ENCODE measurements around the gene LRBA.
A peak's percentile ranks its signal among the peaks of the same experiment; 100 is the strongest.

Gene LRBA

DNA sequence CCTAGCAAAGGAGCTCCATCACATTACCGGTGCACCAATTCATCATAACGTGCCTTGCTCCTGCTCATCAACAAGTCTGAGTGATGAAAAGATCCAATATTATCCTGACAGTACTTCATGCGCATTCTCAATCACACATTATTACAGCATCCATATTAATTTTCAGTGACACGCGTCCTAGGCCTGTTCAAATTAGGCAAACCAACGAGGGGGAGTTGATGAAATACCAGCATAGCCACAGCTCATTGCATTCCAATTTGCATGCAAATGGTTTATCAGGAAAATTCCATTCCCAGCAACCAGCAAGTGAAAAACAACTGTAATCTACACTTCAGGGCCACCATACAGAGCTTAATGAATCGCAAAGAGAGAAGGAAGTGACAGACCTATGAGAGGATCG, 699.9 kb downstream of the LRBA start:
- DNase-seq, result no peak

DNA sequence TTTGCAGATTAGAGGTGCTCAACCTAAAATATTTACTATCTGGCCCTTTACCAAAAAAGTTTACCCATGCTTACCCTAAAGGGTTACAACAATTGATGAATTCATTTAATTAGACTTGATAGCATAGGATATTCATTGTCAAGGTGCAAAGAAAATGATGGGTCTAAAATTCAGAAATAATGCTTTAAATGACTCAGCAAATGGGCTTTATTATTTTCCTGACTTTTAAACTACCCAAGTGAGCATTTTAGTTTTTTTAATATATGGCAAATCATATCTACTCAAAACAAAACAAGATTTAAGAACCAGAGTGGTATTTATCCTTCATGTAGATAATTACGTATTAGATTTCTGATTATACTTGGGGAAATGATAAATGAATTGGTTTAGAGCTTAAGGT, 701.1 kb downstream of the LRBA start:
- DNase-seq, result no peak

DNA sequence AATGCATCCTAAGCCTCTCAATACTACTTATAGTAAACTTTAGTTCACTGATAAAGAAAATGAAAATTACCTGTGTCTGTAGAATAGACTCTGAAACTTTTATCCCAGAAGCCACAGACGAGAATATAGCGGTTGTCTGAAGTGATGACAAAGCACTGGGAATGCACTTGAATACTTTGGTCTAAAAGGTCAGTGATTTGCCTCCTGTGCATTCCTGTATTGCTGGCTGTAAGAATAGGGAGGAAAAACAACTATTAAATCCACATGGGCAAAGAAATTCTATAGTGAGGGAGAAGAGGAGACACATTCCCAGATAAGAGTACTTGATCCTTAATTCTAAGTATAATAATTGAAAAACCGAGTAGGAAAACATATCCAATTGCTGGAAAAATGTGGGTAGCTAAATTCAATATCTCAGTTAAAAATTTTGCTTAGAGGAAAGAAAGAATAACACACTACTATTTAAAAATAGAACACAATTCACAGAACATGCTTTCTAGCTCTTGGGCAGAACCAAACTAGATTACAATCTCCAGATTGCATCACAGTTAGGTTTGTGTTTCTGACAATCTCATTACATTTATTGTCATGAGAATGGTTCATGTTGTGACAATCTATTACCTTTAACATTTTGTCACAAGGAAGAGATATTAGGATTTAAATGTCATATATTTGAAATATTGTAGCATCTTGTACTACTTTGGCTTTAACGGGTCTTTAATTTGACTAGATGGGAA, 704.8 kb downstream of the LRBA start:
- DNase-seq, result peak; percentile 50

DNA sequence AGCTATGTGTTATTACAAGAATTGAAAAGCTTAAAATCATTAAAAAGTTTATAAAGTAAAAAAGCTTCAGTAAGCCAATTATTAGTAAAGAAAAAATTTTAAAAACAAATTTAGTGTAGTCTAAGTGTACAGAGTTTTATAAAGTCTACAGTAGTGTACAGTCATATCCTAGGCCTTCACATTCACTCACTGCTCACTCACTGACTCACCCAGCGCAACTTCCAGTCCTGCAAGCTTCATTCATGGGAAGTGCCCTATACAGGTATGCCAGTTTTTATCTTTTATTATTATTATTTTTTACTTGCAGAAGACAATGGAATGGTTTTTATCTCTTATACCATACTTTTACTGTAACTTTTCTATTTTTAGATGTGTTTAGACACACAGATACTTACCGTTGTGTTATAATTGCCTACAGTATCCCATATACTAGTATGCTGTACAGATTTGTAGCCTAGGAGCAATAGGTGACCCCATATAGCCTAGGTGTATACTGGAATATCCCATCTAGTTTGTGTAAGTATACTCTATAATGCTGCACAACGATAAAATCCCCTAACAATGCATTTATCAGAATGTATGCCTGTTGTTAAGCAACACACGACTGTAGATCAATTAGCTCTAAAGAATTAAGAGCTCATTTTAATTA, 706.1 kb downstream of the LRBA start:
- DNase-seq, result peak; percentile 46

DNA sequence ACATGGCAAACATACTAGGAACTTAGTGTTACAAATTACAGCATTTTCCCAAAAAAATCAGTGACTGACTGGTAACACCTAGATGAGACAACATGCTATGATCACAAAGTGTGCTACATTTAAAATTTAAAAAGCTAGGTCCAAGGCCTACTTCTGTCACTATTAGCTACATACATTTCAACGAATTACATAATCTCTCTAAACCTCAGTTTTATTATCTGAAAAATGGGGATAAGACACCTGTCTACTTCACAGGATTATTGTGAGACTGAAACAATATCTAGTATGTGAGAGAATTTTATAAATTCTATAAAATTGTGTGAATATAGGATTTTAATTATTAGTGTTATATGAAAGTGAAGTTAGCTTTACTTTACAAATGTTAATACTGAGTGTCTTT, 708.4 kb downstream of the LRBA start:
- DNase-seq, result no peak

- DNase-seq, result peak; percentile 67
Measured at GRCh38 chr4:150305995-150306394, 709.1 kb downstream of the LRBA start.

GRCh38 chr4:150302553-150302952, 712.5 kb downstream of the LRBA start:
- peak; percentile 88 for DNase-seq

GRCh38 chr4:150299816-150300215, 715.3 kb downstream of the LRBA start:
- DNase-seq, result no peak

DNA sequence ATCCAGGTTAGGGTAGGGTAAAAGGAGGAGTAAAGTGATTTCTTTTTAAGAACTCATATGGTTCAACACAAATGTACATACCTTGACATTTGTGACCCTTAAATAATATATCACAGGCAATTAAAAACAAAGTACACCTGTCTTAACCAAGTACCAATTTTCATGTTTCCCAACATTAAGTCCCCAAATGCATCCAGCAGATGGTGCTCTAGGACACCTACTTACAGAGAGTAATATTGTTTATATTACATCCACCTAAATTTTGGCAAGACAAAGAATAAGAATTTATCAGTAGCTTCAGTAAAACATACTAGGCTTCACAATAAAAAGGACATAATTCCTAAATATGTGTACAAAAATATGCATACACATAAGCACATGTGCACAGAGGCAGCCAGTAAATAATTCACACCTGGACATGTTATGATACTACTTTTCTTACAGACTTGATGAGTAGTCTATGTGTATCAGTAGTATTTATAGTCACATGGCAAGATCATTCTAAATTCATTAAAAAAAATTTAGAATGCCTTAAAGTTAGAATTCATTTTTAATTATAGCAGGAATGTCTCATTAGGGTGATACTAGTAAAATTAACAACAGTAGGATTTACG, 717.1 kb downstream of the LRBA start:
- DNase-seq, result peak; percentile 48

GRCh38 chr4:150289881-150290280, 725.2 kb downstream of the LRBA start:
- DNase-seq, result no peak

GRCh38 chr4:150289198-150289597, 725.9 kb downstream of the LRBA start:
- no peak for DNase-seq

GRCh38 chr4:150286656-150287055, 728.4 kb downstream of the LRBA start:
- no peak for DNase-seq

DNA sequence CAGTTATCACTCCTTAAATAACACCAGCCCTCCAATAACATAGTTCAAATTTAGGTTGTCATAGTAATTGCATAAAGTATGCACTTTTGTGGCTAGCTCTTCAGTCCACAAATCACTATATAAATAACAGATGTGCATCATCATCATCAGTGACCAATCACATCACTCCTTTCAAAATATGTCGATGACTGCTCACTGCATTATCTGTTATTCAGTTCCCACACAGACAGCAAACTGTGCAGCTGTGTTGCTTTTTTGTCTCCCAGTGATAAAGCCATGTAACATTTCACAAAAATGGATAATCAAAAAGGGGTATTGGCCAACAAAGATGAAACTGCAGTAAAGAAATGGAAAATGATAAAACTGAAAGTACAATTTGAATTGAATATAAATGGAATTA, 731.4 kb downstream of the LRBA start:
- peak; percentile 81 for DNase-seq

DNA sequence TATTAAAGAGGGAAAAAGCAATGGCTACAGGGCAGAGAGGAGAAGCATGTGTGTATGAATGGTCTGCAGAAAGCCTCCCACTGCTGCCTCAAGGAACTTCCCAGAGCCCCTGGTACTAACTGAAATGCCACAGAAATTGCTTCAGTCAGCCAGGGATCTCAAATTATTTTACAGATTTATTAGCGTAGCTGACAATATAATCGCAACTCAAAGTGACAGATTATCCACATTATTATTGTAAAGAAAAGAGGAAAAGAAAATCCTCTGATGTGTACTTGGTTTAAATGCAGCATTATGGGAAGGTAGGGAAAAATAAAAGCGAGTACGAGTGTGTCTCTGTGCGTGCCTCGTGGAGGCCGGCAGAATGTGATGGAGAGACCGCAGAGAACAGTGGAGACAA, 734.1 kb downstream of the LRBA start:
- DNase-seq, result no peak

- DNase-seq, result peak; percentile 83
Measured at GRCh38 chr4:150280081-150280895, 734.8 kb downstream of the LRBA start.

DNA sequence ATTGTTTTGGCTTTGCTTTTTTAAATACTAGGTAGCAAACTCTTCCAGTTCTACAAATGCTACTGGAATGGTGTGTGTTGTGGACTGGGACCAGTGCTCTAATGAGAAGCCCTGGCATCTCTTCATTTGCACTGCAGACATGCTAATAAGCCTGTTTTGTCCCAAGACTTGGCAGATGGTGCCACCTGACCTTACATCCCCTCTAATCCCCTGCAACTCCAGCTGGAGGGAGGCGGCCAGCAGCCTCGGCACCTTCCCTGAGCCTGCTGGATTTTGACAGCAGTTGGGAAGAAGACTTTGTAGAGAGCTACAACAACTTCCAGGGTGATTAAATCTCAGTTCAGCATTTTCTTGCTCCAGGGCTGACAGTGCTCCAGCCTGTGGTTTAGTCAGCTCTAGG, 736.9 kb downstream of the LRBA start:
- DNase-seq, result no peak

GRCh38 chr4:150268444-150268843, 746.6 kb downstream of the LRBA start:
- no peak for DNase-seq

- no peak for DNase-seq
Measured at GRCh38 chr4:150265806-150266205, 749.3 kb downstream of the LRBA start.

DNA sequence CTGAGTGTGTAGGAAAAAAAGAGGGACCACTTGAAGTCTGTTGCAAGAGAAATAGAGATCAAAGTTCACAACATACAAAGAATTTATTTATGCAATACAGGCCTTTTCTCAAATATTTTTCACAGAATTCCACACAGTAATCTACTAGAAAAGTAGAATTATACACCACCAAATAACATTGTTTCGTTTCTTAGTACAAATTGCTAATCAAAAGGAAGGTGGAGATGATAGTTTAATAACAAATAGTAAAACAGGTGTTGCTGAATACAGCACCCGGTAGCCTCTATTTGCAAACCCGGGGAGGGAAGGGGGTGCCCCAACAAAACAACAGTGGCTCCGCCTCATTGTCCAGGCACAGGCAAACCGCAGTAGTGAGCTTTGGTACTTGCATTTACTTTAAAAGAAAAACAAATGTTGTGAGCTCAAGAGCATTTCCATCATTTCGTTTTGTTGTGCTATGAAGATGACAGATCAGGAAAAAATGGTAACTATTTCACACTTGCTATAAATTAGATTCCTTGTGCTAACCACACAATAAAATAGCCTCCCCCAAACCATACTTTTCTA, 750.4 kb downstream of the LRBA start:
- DNase-seq, result no peak

- no peak for DNase-seq
Measured at GRCh38 chr4:150262611-150263010, 752.5 kb downstream of the LRBA start.

- DNase-seq, result no peak
Measured at GRCh38 chr4:150261571-150261970, 753.5 kb downstream of the LRBA start.

DNA sequence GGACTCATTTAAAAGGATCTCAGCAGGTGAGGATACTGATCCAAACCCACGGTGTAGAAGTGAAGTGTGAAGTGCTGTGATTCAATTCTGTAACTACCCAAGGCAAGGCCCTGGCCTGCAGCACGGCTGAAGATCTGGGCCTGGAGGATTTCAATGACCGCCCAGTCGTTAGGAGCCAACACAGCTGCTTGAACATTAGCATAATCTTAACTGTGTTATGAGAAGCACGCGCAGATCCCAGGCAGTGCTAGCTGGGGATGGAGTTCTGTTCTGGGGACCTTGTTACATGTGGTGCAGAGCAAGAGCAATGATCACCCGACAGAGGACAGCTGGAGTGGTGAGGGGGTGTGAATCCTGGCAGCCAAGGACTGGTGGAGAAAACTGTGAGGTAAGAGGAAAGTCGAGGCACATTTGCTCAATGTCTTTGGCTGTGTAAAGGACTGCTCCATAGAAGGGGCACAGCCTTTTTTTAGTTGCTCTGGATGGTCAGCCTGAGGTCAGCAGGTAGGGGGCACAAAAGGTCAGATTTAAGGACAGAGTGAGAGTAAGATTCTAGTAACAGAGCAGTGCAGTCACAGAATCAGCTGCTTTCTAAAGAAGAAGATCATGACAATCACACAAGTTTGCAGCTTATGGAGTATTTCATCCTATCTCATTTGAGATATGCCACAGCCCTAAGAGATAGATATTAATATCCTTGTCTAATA, 755.1 kb downstream of the LRBA start:
- DNase-seq, result no peak
